22Rv1 (cell line): ENCODE measurements around the gene ABCA7.

Source experiments
- CTCF ChIP-seq: fragments of 450-650 bp; IDR thresholded peaks from 2 replicates; pipeline ENCODE4 v1.5.1; 2017; ENCODE audit warnings: mild to moderate bottlenecking
- ZFX ChIP-seq: fragments of 450-650 bp; IDR thresholded peaks from 2 replicates; pipeline ENCODE4 v1.6.1; 2017; ENCODE audit warnings: antibody characterized with exemption, borderline replicate concordance

GRCh38 chr19:1080360-1081161 lies 40.7 kb downstream of the ABCA7 start:
- TF ChIP-seq CTCF = no peak
- no peak for TF ChIP-seq ZFX
